NB4 (cell line): ENCODE data around the gene SEC16B.

Experiments used
- POLR2A ChIP-seq: IDR thresholded peaks from 2 replicates; pipeline ENCODE4 v1.6.1; 2011; ENCODE audit warnings: mild to moderate bottlenecking; ENCODE audit not compliant: insufficient read length; ENCODE audit errors: extremely low read depth
- TF ChIP-seq, protein P1 (sequence below): IDR thresholded peaks from one replicate; pipeline ENCODE4 v1.5.1; 2012; ENCODE audit warnings: low read depth, low read length

DNA sequence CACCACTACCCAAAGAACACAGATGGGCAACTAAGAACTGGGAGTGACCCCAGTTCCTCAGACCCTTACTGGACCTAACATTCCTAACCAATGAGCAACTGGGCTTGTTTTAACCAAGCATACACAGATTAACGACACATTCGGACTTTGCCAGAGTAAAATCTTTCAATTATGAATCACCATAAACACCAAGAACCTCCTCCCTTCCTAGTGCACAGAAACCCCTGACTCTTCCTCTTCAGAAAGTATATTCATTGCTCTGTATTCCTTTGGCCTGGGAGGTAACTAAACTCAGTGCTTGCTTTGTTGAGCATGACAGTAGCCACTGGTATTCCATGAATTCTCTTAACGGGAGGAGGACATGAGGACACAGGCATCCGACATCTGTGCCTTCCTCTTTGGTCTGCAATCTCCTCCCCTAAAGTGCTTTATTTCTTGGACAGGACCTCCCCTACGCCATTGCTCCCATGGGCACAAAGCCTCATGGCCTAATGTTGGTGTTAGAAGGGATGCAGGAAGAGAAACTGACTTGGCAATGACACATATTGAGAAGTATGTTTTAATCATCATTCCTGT lies 42.7 kb downstream of the SEC16B start:
- TF ChIP-seq, protein P1, sequence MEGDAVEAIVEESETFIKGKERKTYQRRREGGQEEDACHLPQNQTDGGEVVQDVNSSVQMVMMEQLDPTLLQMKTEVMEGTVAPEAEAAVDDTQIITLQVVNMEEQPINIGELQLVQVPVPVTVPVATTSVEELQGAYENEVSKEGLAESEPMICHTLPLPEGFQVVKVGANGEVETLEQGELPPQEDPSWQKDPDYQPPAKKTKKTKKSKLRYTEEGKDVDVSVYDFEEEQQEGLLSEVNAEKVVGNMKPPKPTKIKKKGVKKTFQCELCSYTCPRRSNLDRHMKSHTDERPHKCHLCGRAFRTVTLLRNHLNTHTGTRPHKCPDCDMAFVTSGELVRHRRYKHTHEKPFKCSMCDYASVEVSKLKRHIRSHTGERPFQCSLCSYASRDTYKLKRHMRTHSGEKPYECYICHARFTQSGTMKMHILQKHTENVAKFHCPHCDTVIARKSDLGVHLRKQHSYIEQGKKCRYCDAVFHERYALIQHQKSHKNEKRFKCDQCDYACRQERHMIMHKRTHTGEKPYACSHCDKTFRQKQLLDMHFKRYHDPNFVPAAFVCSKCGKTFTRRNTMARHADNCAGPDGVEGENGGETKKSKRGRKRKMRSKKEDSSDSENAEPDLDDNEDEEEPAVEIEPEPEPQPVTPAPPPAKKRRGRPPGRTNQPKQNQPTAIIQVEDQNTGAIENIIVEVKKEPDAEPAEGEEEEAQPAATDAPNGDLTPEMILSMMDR: no peak
- no peak for TF ChIP-seq POLR2A
